ENCODE data around the gene POLR3E.

DNA sequence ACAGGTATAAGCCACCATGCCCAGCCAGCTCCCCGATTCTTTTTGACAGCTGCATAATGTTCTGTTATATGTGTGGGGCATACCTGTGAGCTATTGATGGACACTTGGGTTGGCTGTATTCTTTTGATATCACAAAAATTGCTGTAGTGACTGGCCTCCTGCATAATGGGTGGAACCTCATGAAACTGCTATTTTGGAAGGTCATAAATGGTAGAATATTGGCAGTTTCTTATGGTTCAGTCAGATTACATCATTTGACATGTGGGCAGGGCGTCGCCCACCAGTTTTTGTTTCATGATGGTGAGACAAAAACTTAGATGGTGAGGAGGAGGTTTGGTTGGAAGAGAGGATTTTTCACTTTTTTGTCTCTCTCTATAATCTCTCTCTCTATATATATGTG, 26.7 kb upstream of the POLR3E start:
- TF ChIP-seq, protein P1, sequence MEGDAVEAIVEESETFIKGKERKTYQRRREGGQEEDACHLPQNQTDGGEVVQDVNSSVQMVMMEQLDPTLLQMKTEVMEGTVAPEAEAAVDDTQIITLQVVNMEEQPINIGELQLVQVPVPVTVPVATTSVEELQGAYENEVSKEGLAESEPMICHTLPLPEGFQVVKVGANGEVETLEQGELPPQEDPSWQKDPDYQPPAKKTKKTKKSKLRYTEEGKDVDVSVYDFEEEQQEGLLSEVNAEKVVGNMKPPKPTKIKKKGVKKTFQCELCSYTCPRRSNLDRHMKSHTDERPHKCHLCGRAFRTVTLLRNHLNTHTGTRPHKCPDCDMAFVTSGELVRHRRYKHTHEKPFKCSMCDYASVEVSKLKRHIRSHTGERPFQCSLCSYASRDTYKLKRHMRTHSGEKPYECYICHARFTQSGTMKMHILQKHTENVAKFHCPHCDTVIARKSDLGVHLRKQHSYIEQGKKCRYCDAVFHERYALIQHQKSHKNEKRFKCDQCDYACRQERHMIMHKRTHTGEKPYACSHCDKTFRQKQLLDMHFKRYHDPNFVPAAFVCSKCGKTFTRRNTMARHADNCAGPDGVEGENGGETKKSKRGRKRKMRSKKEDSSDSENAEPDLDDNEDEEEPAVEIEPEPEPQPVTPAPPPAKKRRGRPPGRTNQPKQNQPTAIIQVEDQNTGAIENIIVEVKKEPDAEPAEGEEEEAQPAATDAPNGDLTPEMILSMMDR (IDR thresholded peaks at IDR 0.05), result no peak
- TF ChIP-seq ZFX (IDR thresholded peaks at IDR 0.05; ENCODE audit: borderline replicate concordance), result no peak

All from 22Rv1 (cell line).